ENCODE results near the gene RASA3.

Gene RASA3

DNA sequence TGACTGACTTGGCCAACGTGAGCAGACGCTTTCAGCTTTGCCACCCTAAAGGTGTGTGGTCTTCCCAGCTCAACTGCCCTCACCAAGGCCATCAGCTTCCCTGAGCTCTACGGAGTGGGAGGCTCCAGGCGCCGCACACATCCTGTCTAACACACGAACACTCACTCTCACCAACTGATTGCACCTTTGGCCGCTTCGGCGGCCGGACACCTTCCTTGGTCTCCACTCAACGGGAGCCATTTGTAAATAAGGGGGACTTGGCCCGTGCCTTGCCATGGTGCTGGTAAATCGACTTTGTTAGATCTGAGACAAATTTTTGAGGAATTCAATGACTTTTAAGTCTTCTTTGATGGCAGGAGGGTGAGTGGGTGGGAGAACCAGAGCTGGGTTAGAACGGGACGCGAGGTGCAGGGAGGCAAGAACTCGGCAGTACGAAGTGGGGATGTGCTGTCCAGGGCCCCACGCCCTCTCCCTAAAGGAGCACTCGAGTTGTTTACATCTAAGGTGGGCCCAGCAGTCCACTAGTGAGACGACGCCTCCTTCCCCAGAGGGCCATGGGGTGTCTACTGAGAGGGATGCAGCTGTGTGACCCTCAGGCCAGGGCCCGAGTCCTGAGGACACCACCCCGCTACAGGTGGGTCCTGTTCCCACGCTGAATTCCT, 163.0 kb downstream of the RASA3 start:
- no peak overlapping the region for H3K9ac ChIP-seq (ENCODE audit: low read depth, low read length, poor library complexity, severe bottlenecking)
- no peaks in the 10 kb centered on the region for H3K9me2 ChIP-seq (replicated peaks; ENCODE audit: low read depth, low read length)
- no peak overlapping the region for H3K4me2 ChIP-seq (ENCODE audit: low read depth, low read length, poor library complexity, severe bottlenecking)
- no peak overlapping the region for H3K4me3 ChIP-seq (ENCODE audit: low read length, poor library complexity, severe bottlenecking)
- H3K36me3 ChIP-seq (ENCODE audit: insufficient read depth, low read length) = no peaks in the 10 kb centered on the region; the same call in 1 of the 2 replicates
- TF ChIP-seq, protein P1, sequence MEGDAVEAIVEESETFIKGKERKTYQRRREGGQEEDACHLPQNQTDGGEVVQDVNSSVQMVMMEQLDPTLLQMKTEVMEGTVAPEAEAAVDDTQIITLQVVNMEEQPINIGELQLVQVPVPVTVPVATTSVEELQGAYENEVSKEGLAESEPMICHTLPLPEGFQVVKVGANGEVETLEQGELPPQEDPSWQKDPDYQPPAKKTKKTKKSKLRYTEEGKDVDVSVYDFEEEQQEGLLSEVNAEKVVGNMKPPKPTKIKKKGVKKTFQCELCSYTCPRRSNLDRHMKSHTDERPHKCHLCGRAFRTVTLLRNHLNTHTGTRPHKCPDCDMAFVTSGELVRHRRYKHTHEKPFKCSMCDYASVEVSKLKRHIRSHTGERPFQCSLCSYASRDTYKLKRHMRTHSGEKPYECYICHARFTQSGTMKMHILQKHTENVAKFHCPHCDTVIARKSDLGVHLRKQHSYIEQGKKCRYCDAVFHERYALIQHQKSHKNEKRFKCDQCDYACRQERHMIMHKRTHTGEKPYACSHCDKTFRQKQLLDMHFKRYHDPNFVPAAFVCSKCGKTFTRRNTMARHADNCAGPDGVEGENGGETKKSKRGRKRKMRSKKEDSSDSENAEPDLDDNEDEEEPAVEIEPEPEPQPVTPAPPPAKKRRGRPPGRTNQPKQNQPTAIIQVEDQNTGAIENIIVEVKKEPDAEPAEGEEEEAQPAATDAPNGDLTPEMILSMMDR (conservative IDR thresholded peaks at IDR 0.05; ENCODE audit: low read length) = no peak
- no peak for TF ChIP-seq EZH2phosphoT487 (IDR thresholded peaks at IDR 0.05; ENCODE audit: borderline replicate concordance)
- no peaks in the 10 kb centered on the region for H3F3A ChIP-seq (ENCODE audit: low read depth)
- H3K9me3 ChIP-seq (ENCODE audit: insufficient read depth, low read depth, low read length) = no peaks in the 10 kb centered on the region
- H3K4me1 ChIP-seq (ENCODE audit: insufficient read depth, low read length, poor library complexity, severe bottlenecking) = no peaks in the 10 kb centered on the region
- H3K79me2 ChIP-seq (ENCODE audit: insufficient read depth, low read length) = no peaks in the 10 kb centered on the region
- H4K20me1 ChIP-seq (ENCODE audit: insufficient read depth, low read length, poor library complexity, severe bottlenecking) = no peaks in the 10 kb centered on the region
- no peak overlapping the region for H2AFZ ChIP-seq (ENCODE audit: low read length)
- H3K27me3 ChIP-seq (ENCODE audit: insufficient read depth, low read length, poor library complexity, severe bottlenecking) = no peaks in the 10 kb centered on the region

DNA sequence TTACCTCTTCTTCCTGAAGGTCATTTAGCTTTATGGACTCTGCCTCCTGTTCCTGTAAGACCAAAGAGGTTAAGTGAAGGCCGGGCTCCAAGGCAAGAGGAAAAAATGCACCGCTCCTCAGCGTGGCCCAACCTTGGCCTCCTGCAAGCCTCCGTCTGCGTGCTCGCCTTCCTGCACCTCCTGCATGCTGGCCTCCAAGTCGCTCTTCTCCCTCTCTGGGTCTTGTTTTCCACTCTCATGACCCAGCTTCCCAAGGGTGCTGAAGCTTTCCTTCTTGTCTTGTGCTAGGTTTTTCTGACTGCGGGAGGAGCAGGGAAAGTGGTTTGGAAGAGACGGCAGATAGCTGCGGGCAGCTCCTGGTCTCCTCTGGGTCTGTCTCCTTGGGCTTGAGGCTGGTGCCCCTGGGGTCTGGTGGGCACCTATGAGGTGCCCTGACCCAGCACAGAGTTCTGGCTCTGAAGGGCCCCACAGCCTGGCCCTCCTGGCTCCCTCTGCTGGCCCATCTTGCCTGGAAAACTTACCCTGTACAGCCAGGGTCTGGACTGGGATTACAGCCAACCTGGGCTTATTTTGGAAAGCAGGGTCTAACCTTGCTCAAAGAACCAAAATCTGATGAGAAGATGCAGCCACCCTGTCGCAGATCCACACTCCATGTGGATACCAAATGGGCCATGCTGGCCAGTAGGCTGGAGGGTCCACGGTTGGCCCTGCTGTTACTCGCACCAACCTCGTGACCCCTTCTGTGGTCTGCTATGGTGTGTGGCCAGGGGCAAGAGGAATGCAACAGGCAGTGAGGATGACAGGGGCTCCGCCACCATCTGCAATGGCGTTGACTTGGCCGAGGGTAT, 163.7 kb downstream of the RASA3 start:
- H3F3A ChIP-seq (ENCODE audit: low read depth) = no peaks in the 10 kb centered on the region
- H3K9me3 ChIP-seq (ENCODE audit: insufficient read depth, low read depth, low read length) = no peaks in the 10 kb centered on the region; the same call in 1 of the 2 replicates
- no peak overlapping the region for H3K9ac ChIP-seq (ENCODE audit: low read depth, low read length, poor library complexity, severe bottlenecking)
- H3K79me2 ChIP-seq (ENCODE audit: insufficient read depth, low read length) = no peaks in the 10 kb centered on the region
- H3K27me3 ChIP-seq (ENCODE audit: insufficient read depth, low read length, poor library complexity, severe bottlenecking) = no peaks in the 10 kb centered on the region
- TF ChIP-seq, protein P1 (conservative IDR thresholded peaks at IDR 0.05; ENCODE audit: low read length) = no peak; the same call in 1 of the 2 replicates
- no peak for TF ChIP-seq EZH2phosphoT487 (IDR thresholded peaks at IDR 0.05; ENCODE audit: borderline replicate concordance)
- H3K4me2 ChIP-seq (ENCODE audit: low read depth, low read length, poor library complexity, severe bottlenecking) = no peak overlapping the region
- H3K4me3 ChIP-seq (ENCODE audit: low read length, poor library complexity, severe bottlenecking) = no peak overlapping the region
- no peaks in the 10 kb centered on the region for H3K4me1 ChIP-seq (ENCODE audit: insufficient read depth, low read length, poor library complexity, severe bottlenecking)
- H3K9me2 ChIP-seq (replicated peaks; ENCODE audit: low read depth, low read length) = no peaks in the 10 kb centered on the region
- no peaks in the 10 kb centered on the region for H3K36me3 ChIP-seq (ENCODE audit: insufficient read depth, low read length)
- no peaks in the 10 kb centered on the region for H4K20me1 ChIP-seq (ENCODE audit: insufficient read depth, low read length, poor library complexity, severe bottlenecking)
- no peak overlapping the region for H2AFZ ChIP-seq (ENCODE audit: low read length)

DNA sequence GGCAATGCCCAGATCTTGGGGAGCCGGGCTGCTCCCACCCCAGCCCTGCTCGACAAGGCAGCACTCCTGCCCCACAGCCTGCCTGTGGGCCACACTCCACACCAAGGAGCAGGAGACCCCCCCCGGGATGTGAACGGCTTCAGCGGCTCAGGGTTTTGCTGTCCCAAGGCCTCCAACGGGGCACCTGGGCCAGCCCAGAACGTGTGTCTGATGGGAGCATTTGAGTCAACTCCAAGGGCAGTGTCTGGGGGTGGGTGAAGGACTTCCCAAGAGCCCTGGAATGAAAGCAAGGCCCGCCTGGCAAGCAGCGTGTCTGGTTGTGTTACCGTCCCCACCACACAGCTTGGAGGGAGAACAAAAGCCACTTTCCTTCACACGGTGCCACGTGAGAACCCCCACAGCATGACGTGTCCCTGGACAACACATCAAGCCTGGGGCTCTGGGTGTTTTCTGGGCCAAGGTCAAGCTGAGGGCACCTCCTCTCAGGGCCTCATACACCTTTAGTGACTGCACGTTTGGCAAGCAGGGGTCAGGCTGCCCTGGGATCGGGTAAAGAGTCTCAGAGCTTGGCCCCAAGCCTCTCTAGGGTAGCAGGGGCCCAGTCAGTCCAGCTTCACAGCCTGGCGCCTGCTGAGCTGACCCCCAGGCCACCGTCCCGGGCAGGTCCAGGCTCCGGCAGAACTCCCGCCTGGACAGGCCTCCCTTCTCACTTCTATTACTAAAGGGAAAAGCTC, 164.5 kb downstream of the RASA3 start:
- Histone ChIP-seq H3K27me3 (ENCODE audit: insufficient read depth, low read length, poor library complexity, severe bottlenecking) (no peaks in the 10 kb centered on the region), H3K9ac (ENCODE audit: low read depth, low read length, poor library complexity, severe bottlenecking) (no peak overlapping the region), H3K4me2 (ENCODE audit: low read depth, low read length, poor library complexity, severe bottlenecking) (no peak overlapping the region), H3F3A (ENCODE audit: low read depth) (no peaks in the 10 kb centered on the region), H3K9me2 (replicated peaks; ENCODE audit: low read depth, low read length) (no peaks in the 10 kb centered on the region), H3K79me2 (ENCODE audit: insufficient read depth, low read length) (no peaks in the 10 kb centered on the region), H3K4me1 (ENCODE audit: insufficient read depth, low read length, poor library complexity, severe bottlenecking) (no peaks in the 10 kb centered on the region), H3K36me3 (ENCODE audit: insufficient read depth, low read length) (no peaks in the 10 kb centered on the region), H2AFZ (ENCODE audit: low read length) (no peak overlapping the region), H3K4me3 (ENCODE audit: low read length, poor library complexity, severe bottlenecking) (no peak overlapping the region), H3K9me3 (ENCODE audit: insufficient read depth, low read depth, low read length) (no peaks in the 10 kb centered on the region; the same call in 1 of the 2 replicates), H4K20me1 (ENCODE audit: insufficient read depth, low read length, poor library complexity, severe bottlenecking) (no peaks in the 10 kb centered on the region)
- no peak for TF ChIP-seq EZH2phosphoT487 (IDR thresholded peaks at IDR 0.05; ENCODE audit: borderline replicate concordance)
- TF ChIP-seq, protein P1 (conservative IDR thresholded peaks at IDR 0.05; ENCODE audit: low read length) = no peak
